WTC11 (cell line): ENCODE data around the gene TLR4.

Source experiments
- ATF2 ChIP-seq: sonication (generic); formaldehyde crosslinking; IDR thresholded peaks from 2 replicates; pipeline ENCODE4 v1.8.1; 2022; ENCODE audit warnings: low read depth, missing genetic modification reagents, borderline replicate concordance
- CTCF ChIP-seq: fragments of 200-600 bp; IDR thresholded peaks from 2 replicates; pipeline ENCODE4 v1.8.0; 2022; ENCODE audit warnings: antibody characterized with exemption
- NR2C2 ChIP-seq: sonication (generic); formaldehyde crosslinking; IDR thresholded peaks from 2 replicates; pipeline ENCODE4 v1.8.0; 2022; ENCODE audit warnings: mild to moderate bottlenecking, missing genetic modification reagents
- SMAD4 ChIP-seq: sonication (generic); formaldehyde crosslinking; IDR thresholded peaks from 2 replicates; pipeline ENCODE4 v1.8.0; 2022; ENCODE audit warnings: mild to moderate bottlenecking, missing genetic modification reagents
- TCF7 ChIP-seq: sonication (generic); formaldehyde crosslinking; IDR thresholded peaks from 2 replicates; pipeline ENCODE4 v1.8.0; 2022; ENCODE audit warnings: mild to moderate bottlenecking, low read depth, missing genetic modification reagents, moderate library complexity

GRCh38 chr9:117744369-117744768 lies 40.2 kb downstream of the TLR4 start:
- TF ChIP-seq CTCF = no peak
- TF ChIP-seq TCF7 (CRISPR knock-in tag) = no peak
- TF ChIP-seq ATF2 = no peak
- TF ChIP-seq SMAD4 (CRISPR knock-in tag) = no peak
- no peak for TF ChIP-seq NR2C2
